GM12864 (cell line): Measurements from ENCODE around the gene ASCC3.

ENCODE experiments used
- DNase-seq: peaks from one replicate; pipeline ENCODE4 v3.0.0-alpha.2; 2011; ENCODE audit warnings: low read depth
- H3K4me3 ChIP-seq: 2 replicates; pipeline ENCODE4 v1.5.1; 2011; ENCODE audit warnings: mild to moderate bottlenecking, low read depth, low read length, control low read depth
- TF ChIP-seq, protein P1 (sequence below): IDR thresholded peaks from 2 replicates; pipeline ENCODE4 v1.5.1; 2011; ENCODE audit warnings: low read depth, mild to moderate bottlenecking, moderate library complexity, low read length, control low read depth, inconsistent platforms; ENCODE audit errors: missing control alignments

ASCC3 gene

DNA sequence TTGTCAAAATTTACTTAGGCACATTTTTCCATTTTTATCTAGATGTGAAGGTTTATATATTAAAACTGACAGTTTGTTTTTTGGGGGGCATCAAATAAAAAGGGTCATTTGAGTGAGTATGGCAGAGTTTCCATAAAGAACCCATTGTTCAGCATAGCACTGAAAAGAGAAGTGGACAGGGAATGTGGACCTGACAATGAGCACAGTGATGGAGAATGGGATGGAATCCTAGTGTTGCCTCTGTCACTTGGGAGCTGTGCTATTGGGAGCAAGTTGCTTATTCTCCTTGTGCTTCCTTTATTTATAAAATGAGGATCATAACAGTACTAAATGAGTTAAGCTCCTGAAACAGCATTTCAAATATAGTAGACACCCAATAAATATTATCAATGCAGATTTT lies 285.7 kb downstream of the ASCC3 start:
- no peak for DNase-seq
- no peak overlapping the region for H3K4me3 ChIP-seq
- TF ChIP-seq, protein P1, sequence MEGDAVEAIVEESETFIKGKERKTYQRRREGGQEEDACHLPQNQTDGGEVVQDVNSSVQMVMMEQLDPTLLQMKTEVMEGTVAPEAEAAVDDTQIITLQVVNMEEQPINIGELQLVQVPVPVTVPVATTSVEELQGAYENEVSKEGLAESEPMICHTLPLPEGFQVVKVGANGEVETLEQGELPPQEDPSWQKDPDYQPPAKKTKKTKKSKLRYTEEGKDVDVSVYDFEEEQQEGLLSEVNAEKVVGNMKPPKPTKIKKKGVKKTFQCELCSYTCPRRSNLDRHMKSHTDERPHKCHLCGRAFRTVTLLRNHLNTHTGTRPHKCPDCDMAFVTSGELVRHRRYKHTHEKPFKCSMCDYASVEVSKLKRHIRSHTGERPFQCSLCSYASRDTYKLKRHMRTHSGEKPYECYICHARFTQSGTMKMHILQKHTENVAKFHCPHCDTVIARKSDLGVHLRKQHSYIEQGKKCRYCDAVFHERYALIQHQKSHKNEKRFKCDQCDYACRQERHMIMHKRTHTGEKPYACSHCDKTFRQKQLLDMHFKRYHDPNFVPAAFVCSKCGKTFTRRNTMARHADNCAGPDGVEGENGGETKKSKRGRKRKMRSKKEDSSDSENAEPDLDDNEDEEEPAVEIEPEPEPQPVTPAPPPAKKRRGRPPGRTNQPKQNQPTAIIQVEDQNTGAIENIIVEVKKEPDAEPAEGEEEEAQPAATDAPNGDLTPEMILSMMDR, result no peak

DNA sequence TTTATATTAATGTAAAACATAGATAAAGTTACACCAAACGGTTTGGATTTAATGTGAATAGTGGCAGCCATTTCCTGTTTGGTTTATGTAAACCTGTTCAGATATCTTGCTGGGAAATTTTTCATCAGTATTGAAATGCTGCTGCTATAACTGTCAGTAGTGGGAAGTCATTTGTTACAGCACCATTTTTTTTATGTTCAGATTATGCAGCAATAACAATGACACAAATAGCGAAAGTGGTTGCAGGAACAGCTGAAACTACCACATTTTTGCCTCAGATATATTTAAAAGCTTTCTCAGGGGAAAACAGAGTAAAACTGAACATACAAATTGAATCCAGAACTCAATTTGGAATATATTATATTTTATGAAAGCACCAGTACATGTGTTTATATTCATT lies 287.6 kb downstream of the ASCC3 start:
- TF ChIP-seq, protein P1, result no peak
- no peak overlapping the region for H3K4me3 ChIP-seq
- DNase-seq, result no peak

DNA sequence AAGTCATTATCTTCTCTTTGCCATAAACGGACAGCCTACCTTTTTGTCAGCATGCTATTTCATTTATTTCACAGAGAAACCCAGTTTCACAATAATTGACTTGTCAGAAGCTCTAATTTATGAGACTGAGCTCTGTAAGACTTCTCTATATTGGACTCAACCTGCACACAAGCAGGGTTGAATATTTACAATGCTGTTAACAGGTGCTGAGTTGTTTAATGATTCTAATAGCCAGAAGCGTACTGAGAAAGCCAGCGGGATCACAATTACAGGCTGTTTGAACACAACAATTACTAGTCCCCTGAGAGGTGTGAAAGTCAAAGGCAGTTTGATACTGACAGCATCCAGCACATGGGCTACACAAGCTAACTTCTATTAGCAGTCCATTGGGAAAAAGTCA lies 288.2 kb downstream of the ASCC3 start:
- no peak overlapping the region for H3K4me3 ChIP-seq
- DNase-seq, result no peak
- TF ChIP-seq, protein P1, result no peak

DNA sequence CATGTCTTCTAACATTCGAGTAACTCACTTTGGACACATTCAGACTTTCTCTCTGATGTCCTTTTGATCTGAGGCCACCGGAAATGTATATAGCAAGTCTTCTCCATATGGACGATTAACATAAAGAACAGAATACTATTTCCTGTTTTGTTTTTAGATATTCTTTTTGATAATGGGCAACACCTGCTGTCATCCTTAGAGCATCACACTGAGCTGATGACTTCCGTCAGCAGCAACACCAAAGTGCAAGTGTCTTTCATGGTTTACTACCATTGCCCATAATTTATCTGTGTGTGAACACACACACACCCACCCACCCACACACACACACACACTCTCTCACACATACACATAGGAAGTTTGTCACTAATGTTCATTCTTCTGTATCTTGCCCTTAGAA lies 303.7 kb downstream of the ASCC3 start:
- DNase-seq, result no peak
- TF ChIP-seq, protein P1, result no peak
- H3K4me3 ChIP-seq, result no peak overlapping the region

DNA sequence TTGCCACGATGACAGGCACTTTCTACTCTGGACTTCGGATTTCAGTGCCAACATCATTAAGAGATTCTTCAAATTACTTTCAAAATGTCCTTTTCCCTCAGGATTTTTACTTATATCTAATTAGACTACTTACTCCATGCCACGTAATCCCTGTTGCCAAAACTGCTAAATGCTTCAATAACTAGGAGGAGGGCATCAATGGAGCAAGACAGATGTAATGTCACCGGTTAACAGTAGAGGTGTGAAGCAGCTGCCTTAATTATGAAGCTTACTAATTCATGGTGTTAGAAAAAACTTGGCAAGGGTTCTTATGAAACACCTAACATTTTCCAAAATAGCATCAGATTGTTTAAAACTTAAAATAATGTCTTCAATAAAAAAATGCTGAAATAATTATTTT lies 305.2 kb downstream of the ASCC3 start:
- no peak overlapping the region for H3K4me3 ChIP-seq
- no peak for DNase-seq
- TF ChIP-seq, protein P1, result no peak

DNA sequence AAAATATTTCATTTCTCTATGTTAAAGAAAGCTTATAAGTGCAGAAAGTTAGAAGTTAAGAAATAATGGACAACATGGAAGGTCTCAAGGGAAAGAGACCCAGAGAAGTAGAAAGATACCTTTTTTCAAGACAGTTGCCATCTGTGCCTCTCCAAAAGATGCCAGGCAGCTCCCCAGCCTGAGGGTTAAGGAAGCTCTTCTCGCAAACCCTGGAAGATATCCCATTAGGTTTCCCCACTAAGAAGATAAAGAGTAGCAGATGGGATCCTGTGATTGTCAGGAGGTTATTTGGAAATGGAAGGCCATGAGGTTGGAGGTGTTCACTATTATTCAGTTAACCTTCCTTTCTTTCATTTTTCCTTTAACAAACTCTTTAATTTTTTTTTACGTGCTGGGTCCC lies 306.3 kb downstream of the ASCC3 start:
- TF ChIP-seq, protein P1, result no peak
- DNase-seq, result no peak
- no peak overlapping the region for H3K4me3 ChIP-seq

DNA sequence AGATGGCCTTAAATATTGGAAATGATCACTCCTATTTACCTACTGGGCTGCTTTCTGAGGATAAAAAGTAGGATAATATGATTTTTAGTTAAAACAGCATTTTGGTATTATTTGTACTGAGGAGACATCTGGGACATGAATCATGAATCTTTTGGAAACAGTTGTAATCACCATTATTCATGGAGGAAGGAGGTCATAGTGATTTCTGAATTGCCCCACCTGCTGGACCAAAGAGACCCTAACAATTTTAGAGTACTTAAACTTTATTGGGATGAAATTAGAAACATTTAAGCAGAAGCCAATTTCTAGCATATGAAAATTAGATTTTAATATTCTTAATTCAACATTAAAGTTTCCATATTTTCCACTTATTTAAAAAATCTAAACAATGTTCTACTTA lies 308.0 kb downstream of the ASCC3 start:
- no peak for DNase-seq
- H3K4me3 ChIP-seq, result no peak overlapping the region
- TF ChIP-seq, protein P1, result peak; percentile 19
